ENCODE results near the gene MKNK2. TPM values are rescaled to one million over a fixed set of nuclear protein-coding genes. Genes with fewer than 3 reads are reported as not detected.

Gene MKNK2
- total and polyA plus RNA-seq, 10 of the 15 experiments (the other 5 are each of a cell fraction or from before 2014, with no cell fraction given): 9.6 to 365 (median 69.9) TPM

DNA sequence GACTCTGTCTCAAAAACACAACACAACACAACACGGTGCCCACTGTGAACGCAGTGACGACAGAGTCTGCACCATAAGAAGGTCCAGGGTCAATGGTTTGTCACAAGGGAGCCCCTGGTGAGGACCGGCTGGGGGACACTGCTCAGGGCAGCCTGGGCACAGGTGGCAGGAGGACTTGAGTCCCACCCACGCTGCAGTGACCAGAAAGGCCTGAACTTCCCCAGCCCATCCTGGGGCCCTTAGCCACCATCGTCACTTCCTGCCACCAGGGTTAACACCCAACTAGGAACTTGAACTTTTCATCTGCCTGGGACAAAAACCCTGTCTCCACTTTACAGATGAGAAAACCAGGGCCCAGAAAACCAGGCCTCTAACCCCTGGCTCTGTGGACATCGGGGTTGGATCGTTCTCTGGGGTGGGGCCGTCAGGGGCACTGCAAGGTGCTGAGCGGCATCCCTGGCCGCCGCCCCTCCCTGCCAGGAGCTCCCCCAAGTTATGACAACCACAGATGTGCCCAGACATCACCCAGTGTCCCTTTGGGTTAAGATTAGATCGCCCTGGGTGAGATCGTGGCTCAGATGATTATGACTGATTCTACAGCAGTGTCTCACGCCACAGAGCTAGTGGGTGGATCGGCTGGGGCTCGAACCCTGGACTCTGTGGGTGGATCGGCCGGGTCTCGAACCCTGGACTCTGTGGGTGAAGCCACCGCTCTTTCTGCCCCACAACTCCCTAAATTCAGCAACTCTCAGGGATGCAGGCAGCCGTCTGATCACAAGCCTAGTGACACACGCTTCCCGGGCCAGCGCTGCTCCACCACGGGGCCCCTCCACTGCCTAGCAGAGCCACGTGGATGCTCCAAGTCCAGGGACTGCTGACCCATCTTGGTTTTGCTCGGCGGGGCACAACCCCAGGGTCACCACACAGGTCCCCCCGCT lies 31.1 kb upstream of the MKNK2 start (continued):
- TF ChIP-seq BHLHE40 (IDR thresholded peaks at IDR 0.05; ENCODE audit: borderline replicate concordance in 1 of 2, low read depth in 2 of 2, low read length in 1 of 2) (peak in 1 of 2 experiments; percentile 46; a peak in 1 of 4 replicates), ZBED1 (IDR thresholded peaks at IDR 0.05; ENCODE audit: borderline replicate concordance) (no peak), CEBPB (IDR thresholded peaks at IDR 0.05; ENCODE audit: borderline replicate concordance in 1 of 2, low read depth in 2 of 2, low read length in 2 of 2) (no peak), SREBF1 (IDR thresholded peaks at IDR 0.05; ENCODE audit: low read length) (no peak), CBFB (IDR thresholded peaks at IDR 0.05; ENCODE audit: low read depth) (no peak), BACH1 (IDR thresholded peaks at IDR 0.05; ENCODE audit: borderline replicate concordance) (peak; percentile 72; the same call in 1 of the 2 replicates), RB1 (IDR thresholded peaks at IDR 0.05; ENCODE audit: borderline replicate concordance) (peak; percentile 25; the same call in 1 of the 2 replicates), SRF (IDR thresholded peaks at IDR 0.05; ENCODE audit: low read depth in 2 of 2, low read length in 2 of 2) (no peak), KAT2A (conservative IDR thresholded peaks at IDR 0.05; ENCODE audit: control insufficient read depth, low read depth, low read length) (no peak), MTA3 (IDR thresholded peaks at IDR 0.05; ENCODE audit: borderline replicate concordance, low read length) (0 out of 2 replicates have a peak, but pooled peaks have one; percentile 12), BRCA1 (IDR thresholded peaks at IDR 0.05; ENCODE audit: low read depth, low read length) (no peak), GATAD2B (conservative IDR thresholded peaks at IDR 0.05; ENCODE audit: low read depth) (peak; percentile 59), PML (IDR thresholded peaks at IDR 0.05; ENCODE audit: low read length) (no peak), STAT1 (conservative IDR thresholded peaks at IDR 0.05) (no peak), NRF1 (conservative IDR thresholded peaks at IDR 0.05; ENCODE audit: low read depth, low read length) (no peak)
- TF ChIP-seq, protein P1, sequence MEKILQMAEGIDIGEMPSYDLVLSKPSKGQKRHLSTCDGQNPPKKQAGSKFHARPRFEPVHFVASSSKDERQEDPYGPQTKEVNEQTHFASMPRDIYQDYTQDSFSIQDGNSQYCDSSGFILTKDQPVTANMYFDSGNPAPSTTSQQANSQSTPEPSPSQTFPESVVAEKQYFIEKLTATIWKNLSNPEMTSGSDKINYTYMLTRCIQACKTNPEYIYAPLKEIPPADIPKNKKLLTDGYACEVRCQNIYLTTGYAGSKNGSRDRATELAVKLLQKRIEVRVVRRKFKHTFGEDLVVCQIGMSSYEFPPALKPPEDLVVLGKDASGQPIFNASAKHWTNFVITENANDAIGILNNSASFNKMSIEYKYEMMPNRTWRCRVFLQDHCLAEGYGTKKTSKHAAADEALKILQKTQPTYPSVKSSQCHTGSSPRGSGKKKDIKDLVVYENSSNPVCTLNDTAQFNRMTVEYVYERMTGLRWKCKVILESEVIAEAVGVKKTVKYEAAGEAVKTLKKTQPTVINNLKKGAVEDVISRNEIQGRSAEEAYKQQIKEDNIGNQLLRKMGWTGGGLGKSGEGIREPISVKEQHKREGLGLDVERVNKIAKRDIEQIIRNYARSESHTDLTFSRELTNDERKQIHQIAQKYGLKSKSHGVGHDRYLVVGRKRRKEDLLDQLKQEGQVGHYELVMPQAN (conservative IDR thresholded peaks at IDR 0.05): peak; percentile 73
- TF ChIP-seq, protein P2, sequence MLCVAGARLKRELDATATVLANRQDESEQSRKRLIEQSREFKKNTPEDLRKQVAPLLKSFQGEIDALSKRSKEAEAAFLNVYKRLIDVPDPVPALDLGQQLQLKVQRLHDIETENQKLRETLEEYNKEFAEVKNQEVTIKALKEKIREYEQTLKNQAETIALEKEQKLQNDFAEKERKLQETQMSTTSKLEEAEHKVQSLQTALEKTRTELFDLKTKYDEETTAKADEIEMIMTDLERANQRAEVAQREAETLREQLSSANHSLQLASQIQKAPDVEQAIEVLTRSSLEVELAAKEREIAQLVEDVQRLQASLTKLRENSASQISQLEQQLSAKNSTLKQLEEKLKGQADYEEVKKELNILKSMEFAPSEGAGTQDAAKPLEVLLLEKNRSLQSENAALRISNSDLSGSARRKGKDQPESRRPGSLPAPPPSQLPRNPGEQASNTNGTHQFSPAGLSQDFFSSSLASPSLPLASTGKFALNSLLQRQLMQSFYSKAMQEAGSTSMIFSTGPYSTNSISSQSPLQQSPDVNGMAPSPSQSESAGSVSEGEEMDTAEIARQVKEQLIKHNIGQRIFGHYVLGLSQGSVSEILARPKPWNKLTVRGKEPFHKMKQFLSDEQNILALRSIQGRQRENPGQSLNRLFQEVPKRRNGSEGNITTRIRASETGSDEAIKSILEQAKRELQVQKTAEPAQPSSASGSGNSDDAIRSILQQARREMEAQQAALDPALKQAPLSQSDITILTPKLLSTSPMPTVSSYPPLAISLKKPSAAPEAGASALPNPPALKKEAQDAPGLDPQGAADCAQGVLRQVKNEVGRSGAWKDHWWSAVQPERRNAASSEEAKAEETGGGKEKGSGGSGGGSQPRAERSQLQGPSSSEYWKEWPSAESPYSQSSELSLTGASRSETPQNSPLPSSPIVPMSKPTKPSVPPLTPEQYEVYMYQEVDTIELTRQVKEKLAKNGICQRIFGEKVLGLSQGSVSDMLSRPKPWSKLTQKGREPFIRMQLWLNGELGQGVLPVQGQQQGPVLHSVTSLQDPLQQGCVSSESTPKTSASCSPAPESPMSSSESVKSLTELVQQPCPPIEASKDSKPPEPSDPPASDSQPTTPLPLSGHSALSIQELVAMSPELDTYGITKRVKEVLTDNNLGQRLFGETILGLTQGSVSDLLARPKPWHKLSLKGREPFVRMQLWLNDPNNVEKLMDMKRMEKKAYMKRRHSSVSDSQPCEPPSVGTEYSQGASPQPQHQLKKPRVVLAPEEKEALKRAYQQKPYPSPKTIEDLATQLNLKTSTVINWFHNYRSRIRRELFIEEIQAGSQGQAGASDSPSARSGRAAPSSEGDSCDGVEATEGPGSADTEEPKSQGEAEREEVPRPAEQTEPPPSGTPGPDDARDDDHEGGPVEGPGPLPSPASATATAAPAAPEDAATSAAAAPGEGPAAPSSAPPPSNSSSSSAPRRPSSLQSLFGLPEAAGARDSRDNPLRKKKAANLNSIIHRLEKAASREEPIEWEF (IDR thresholded peaks at IDR 0.05; ENCODE audit: insufficient replicate concordance, low read depth, low read length): no peak
- TF ChIP-seq, protein P3, sequence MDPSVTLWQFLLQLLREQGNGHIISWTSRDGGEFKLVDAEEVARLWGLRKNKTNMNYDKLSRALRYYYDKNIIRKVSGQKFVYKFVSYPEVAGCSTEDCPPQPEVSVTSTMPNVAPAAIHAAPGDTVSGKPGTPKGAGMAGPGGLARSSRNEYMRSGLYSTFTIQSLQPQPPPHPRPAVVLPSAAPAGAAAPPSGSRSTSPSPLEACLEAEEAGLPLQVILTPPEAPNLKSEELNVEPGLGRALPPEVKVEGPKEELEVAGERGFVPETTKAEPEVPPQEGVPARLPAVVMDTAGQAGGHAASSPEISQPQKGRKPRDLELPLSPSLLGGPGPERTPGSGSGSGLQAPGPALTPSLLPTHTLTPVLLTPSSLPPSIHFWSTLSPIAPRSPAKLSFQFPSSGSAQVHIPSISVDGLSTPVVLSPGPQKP (IDR thresholded peaks at IDR 0.05; ENCODE audit: low read depth, low read length): no peak
- TF ChIP-seq, protein P4, sequence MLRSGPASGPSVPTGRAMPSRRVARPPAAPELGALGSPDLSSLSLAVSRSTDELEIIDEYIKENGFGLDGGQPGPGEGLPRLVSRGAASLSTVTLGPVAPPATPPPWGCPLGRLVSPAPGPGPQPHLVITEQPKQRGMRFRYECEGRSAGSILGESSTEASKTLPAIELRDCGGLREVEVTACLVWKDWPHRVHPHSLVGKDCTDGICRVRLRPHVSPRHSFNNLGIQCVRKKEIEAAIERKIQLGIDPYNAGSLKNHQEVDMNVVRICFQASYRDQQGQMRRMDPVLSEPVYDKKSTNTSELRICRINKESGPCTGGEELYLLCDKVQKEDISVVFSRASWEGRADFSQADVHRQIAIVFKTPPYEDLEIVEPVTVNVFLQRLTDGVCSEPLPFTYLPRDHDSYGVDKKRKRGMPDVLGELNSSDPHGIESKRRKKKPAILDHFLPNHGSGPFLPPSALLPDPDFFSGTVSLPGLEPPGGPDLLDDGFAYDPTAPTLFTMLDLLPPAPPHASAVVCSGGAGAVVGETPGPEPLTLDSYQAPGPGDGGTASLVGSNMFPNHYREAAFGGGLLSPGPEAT (IDR thresholded peaks at IDR 0.05; ENCODE audit: low read depth): no peak
